SK-N-SH (cell line): ENCODE measurements around the gene CACNA2D4. TPM values are rescaled to one million over a fixed set of nuclear protein-coding genes. Genes with fewer than 3 reads are reported as not detected.

Source experiments
- CTCF ChIA-PET: fragments of 300-600, 350-600 bp; formaldehyde crosslinking; extraction: SDS; loops from one replicate; lab custom pipeline; 2021; lab: Yijun Ruan, JAX
- POLR2A ChIA-PET: fragments of 350-600 bp; sonication (Branson Sonifier 250); formaldehyde crosslinking; extraction: SDS; loops from one replicate; lab custom pipeline; 2020; ENCODE audit warnings: antibody characterized with exemption, inconsistent platforms; lab: Yijun Ruan, JAX
- DNase-seq: peaks from one replicate; pipeline ENCODE4 v3.0.0; 2012
- H2AFZ ChIP-seq: fragments of 200-600 bp; sonication (generic); 2 replicates; pipeline ENCODE4 v1.8.1; 2016; ENCODE audit warnings: antibody characterized with exemption, mild to moderate bottlenecking, low read depth
- H3F3A ChIP-seq: fragments of 200-600 bp; sonication (generic); replicated peaks from 2 replicates; pipeline ENCODE3; 2016; ENCODE audit warnings: antibody characterized with exemption, mild to moderate bottlenecking; ENCODE audit not compliant: insufficient read depth
- H3K27ac ChIP-seq, 2 experiments: fragments of 200-500 bp in 1 of 2; fragments of 200-600 bp in 1 of 2; sonication (Bioruptor generic) in 1 of 2; sonication (generic), shearing (Covaris generic) in 1 of 2; 2 replicates each; pipeline versions ENCODE4 v1.5.1 to v1.6.1; 2014 to 2016; ENCODE audit warnings: low read depth in 2 of 2, inconsistent platforms in 1 of 2, low read length in 1 of 2, mild to moderate bottlenecking in 1 of 2, mixed read lengths in 1 of 2
- H3K27me3 ChIP-seq: fragments of 200-600 bp; sonication (generic), shearing (Covaris generic); 2 replicates; pipeline ENCODE4 v1.6.1; 2016; ENCODE audit warnings: mixed run types; ENCODE audit not compliant: insufficient read depth
- H3K36me3 ChIP-seq, 2 experiments: fragments of 200-500 bp in 1 of 2; fragments of 200-600 bp in 1 of 2; sonication (Bioruptor generic) in 1 of 2; sonication (generic) in 1 of 2; replicated peaks in 1 of 2; 2 replicates each; pipeline versions ENCODE3 to v1.5.1; 2014 to 2016; ENCODE audit warnings: low read length in 1 of 2, mild to moderate bottlenecking in 1 of 2; ENCODE audit not compliant: insufficient read depth in 2 of 2, control insufficient read depth in 1 of 2
- H3K4me1 ChIP-seq, 2 experiments: fragments of 200-500 bp in 1 of 2; fragments of 200-600 bp in 1 of 2; sonication (Bioruptor generic) in 1 of 2; sonication (generic), shearing (Covaris generic) in 1 of 2; 2 replicates each; pipeline versions ENCODE4 v1.5.1 to v1.6.1; 2014 to 2016; ENCODE audit warnings: low read depth in 1 of 2, low read length in 1 of 2, mixed run types in 1 of 2; ENCODE audit not compliant: insufficient read depth in 2 of 2, control insufficient read depth in 1 of 2
- H3K4me2 ChIP-seq: fragments of 200-600 bp; sonication (generic), shearing (Covaris generic); 2 replicates; pipeline ENCODE4 v1.6.1; 2017; ENCODE audit warnings: mixed run types
- H3K4me3 ChIP-seq, 2 experiments: fragments of 200-500 bp in 1 of 2; fragments of 200-600 bp in 1 of 2; sonication (Bioruptor generic) in 1 of 2; sonication (generic), shearing (Covaris generic) in 1 of 2; 2 replicates each; pipeline versions ENCODE4 v1.5.1 to v1.8.1; 2014 to 2016; ENCODE audit warnings: low read depth in 2 of 2, inconsistent platforms in 1 of 2, low read length in 1 of 2, mild to moderate bottlenecking in 1 of 2, mixed read lengths in 1 of 2, moderate library complexity in 1 of 2
- H3K79me2 ChIP-seq: fragments of 200-600 bp; sonication (generic); 2 replicates; pipeline ENCODE4 v1.8.1; 2017; ENCODE audit warnings: mild to moderate bottlenecking; ENCODE audit not compliant: insufficient read depth
- H3K9ac ChIP-seq: fragments of 200-600 bp; sonication (generic); 2 replicates; pipeline ENCODE4 v1.6.1; 2017; ENCODE audit warnings: mixed run types
- H3K9me2 ChIP-seq: fragments of 200-600 bp; sonication (generic); 2 replicates; pipeline ENCODE4 v1.6.1; 2017; ENCODE audit warnings: mixed run types
- H3K9me3 ChIP-seq: fragments of 200-600 bp; sonication (generic); 2 replicates; pipeline ENCODE4 v1.6.1; 2017; ENCODE audit warnings: mixed run types, mild to moderate bottlenecking, moderate library complexity
- H4K20me1 ChIP-seq: fragments of 200-600 bp; sonication (generic); 2 replicates; pipeline ENCODE4 v1.6.1; 2017; ENCODE audit warnings: mild to moderate bottlenecking, mixed run types; ENCODE audit not compliant: insufficient read depth
- CTCF ChIP-seq: fragments of 200-600 bp; sonication (generic); IDR thresholded peaks from 2 replicates; pipeline ENCODE4 v1.6.1; 2017; ENCODE audit warnings: antibody characterized with exemption, mild to moderate bottlenecking, moderate library complexity
- EZH2phosphoT487 ChIP-seq: fragments of 200-600 bp; sonication (generic); IDR thresholded peaks from 2 replicates; pipeline ENCODE4 v1.6.1; 2017; ENCODE audit warnings: low read depth, mixed run types, mild to moderate bottlenecking, antibody characterized with exemption, moderate library complexity, borderline replicate concordance
- FOXJ3 ChIP-seq: sonication (generic); formaldehyde crosslinking; IDR thresholded peaks from 2 replicates; pipeline ENCODE4 v1.5.1; 2020; ENCODE audit warnings: mild to moderate bottlenecking, missing genetic modification reagents
- IRF3 ChIP-seq: fragments of 150-350 bp; IDR thresholded peaks from 2 replicates; pipeline ENCODE4 v1.6.1; 2016; ENCODE audit warnings: mild to moderate bottlenecking, low read depth, low read length
- JUND ChIP-seq: IDR thresholded peaks from 2 replicates; pipeline ENCODE4 v1.4.0; 2012
- MEF2A ChIP-seq: IDR thresholded peaks from 2 replicates; pipeline ENCODE4 v1.4.0; 2012; ENCODE audit warnings: low read depth, borderline replicate concordance
- NFIC ChIP-seq: IDR thresholded peaks from 2 replicates; pipeline ENCODE4 v1.4.0; 2012; ENCODE audit warnings: borderline replicate concordance
- RAD21 ChIP-seq: IDR thresholded peaks from 2 replicates; pipeline ENCODE4 v1.6.1; 2012; ENCODE audit warnings: mild to moderate bottlenecking, low read length
- REST ChIP-seq: IDR thresholded peaks from 2 replicates; pipeline ENCODE4 v1.6.1; 2012; ENCODE audit warnings: mild to moderate bottlenecking, low read depth, low read length, moderate library complexity
- RFX5 ChIP-seq: IDR thresholded peaks from 2 replicates; pipeline ENCODE4 v1.6.1; 2012; ENCODE audit warnings: mild to moderate bottlenecking, improper control_type of control experiment, low read length
- RXRA ChIP-seq: IDR thresholded peaks from 2 replicates; pipeline ENCODE4 v1.4.0; 2012; ENCODE audit warnings: low read depth, mild to moderate bottlenecking, borderline replicate concordance
- SIN3A ChIP-seq: IDR thresholded peaks from 2 replicates; pipeline ENCODE4 v1.6.1; 2012; ENCODE audit warnings: low read depth, mild to moderate bottlenecking, low read length, moderate library complexity, borderline replicate concordance
- SMC3 ChIP-seq: IDR thresholded peaks from 2 replicates; pipeline ENCODE4 v1.6.1; 2012; ENCODE audit warnings: low read depth, low read length, improper control_type of control experiment
- TAF1 ChIP-seq: IDR thresholded peaks from 2 replicates; pipeline ENCODE4 v1.6.1; 2012; ENCODE audit warnings: low read depth, mild to moderate bottlenecking, low read length, moderate library complexity, borderline replicate concordance
- TCF12 ChIP-seq: IDR thresholded peaks from 2 replicates; pipeline ENCODE4 v1.4.0; 2012
- WGBS: methylation state at CpG from one replicate; pipeline ENCODE4 v1.1.6; 2017; ENCODE audit warnings: low lambda C conversion rate; 5-methylcytosine and 5-hydroxymethylcytosine counted together
- polyA plus RNA-seq, 3 experiments: library from polyadenylated mRNA; depleted of rRNA; stranded (reverse); fragments of >200 nt; gene quantifications; 2 replicates each; pipeline ENCODE4 v1.2.3, GENCODE V29; 2012
- TF ChIP-seq, protein P1 (sequence below): IDR thresholded peaks from 2 replicates; pipeline ENCODE4 v1.4.0; 2012; ENCODE audit warnings: low read depth, borderline replicate concordance
- TF ChIP-seq, protein P2 (sequence below): IDR thresholded peaks from 2 replicates; pipeline ENCODE4 v1.4.0; 2012; ENCODE audit warnings: low read depth
- TF ChIP-seq, protein P3 (sequence below): IDR thresholded peaks from 2 replicates; pipeline ENCODE4; 2012

Gene CACNA2D4
- polyA plus RNA-seq, 1 of the 3 experiments (the other 2 are of a cell fraction) = 0.02 TPM

GRCh38 chr12:1865284-1865866, 53.1 kb downstream of the CACNA2D4 start:
- H2AFZ ChIP-seq = no peak overlapping the region
- H3K27ac ChIP-seq = no peak overlapping the region
- H3K36me3 ChIP-seq = no peaks in the 10 kb centered on the region
- WGBS = 83% methylated on average over 29 of the region's 32 CpGs
- no peak overlapping the region for H3K4me2 ChIP-seq
- no peak overlapping the region for H3K9ac ChIP-seq
- no peak overlapping the region for H3K4me3 ChIP-seq
- ChIA-PET POLR2A (no interaction called here), CTCF (no interaction called here)
- no peaks in the 10 kb centered on the region for H3F3A ChIP-seq
- H3K9me2 ChIP-seq = no peaks in the 10 kb centered on the region
- no peak for DNase-seq
- 0 out of 2 replicates have a peak, but pooled peaks cover 3% of the 10 kb centered on the region for H3K9me3 ChIP-seq
- peaks cover 0 to 3% of the 10 kb centered on the region in 2 experiments; a peak in 2 of 4 replicates for H3K4me1 ChIP-seq
- H4K20me1 ChIP-seq = no peaks in the 10 kb centered on the region
- H3K27me3 ChIP-seq = no peaks in the 10 kb centered on the region
- TF ChIP-seq EZH2phosphoT487 (no peak), CTCF (no peak), FOXJ3 (CRISPR knock-in tag) (no peak), IRF3 (no peak), RXRA (no peak), SMC3 (no peak), RFX5 (no peak), JUND (no peak), REST (no peak), SIN3A (no peak), TCF12 (no peak), RAD21 (no peak), TAF1 (no peak), NFIC (no peak), MEF2A (no peak)
- TF ChIP-seq, protein P1, sequence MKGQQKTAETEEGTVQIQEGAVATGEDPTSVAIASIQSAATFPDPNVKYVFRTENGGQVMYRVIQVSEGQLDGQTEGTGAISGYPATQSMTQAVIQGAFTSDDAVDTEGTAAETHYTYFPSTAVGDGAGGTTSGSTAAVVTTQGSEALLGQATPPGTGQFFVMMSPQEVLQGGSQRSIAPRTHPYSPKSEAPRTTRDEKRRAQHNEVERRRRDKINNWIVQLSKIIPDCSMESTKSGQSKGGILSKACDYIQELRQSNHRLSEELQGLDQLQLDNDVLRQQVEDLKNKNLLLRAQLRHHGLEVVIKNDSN = no peak
- TF ChIP-seq, protein P2, sequence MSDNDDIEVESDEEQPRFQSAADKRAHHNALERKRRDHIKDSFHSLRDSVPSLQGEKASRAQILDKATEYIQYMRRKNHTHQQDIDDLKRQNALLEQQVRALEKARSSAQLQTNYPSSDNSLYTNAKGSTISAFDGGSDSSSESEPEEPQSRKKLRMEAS = no peak
- TF ChIP-seq, protein P3, sequence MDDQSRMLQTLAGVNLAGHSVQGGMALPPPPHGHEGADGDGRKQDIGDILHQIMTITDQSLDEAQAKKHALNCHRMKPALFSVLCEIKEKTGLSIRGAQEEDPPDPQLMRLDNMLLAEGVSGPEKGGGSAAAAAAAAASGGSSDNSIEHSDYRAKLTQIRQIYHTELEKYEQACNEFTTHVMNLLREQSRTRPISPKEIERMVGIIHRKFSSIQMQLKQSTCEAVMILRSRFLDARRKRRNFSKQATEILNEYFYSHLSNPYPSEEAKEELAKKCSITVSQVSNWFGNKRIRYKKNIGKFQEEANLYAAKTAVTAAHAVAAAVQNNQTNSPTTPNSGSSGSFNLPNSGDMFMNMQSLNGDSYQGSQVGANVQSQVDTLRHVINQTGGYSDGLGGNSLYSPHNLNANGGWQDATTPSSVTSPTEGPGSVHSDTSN = no peak
- no peaks in the 10 kb centered on the region for H3K79me2 ChIP-seq
